GM19452 (cell line): ENCODE results near the gene MIS12.

Experiments
- ATAC-seq: cut with Tn5 transposase; IDR thresholded peaks from one replicate; pipeline ENCODE4 v1.9.1; 2021; ENCODE audit not compliant: unreplicated experiment

The MIS12 gene

DNA sequence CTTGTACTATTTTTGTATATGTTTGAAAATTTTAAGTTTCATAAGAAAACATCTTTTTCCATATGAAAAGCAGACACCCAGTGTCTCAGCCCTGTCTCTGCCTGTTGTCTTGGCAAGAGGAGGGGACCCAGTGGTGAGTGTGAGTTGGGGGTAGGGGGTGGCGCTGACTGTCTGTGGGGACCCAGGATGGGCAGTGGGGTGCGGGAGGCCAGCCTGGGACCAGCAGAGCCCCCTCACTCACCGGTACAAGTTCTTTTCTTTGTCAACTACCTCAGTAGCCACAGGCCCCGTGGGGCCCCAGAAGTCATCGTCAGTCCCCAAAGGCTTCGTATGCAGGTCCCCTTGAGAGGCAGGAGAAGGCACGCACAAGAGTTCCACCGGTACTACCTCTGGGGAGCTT is 46.2 kb downstream of the MIS12 start:
- ATAC-seq, result no peak

- ATAC-seq, result no peak
Measured at GRCh38 chr17:5533486-5534315, 47.3 kb downstream of the MIS12 start.

GRCh38 chr17:5535436-5535835 is 49.1 kb downstream of the MIS12 start:
- no peak for ATAC-seq

- no peak for ATAC-seq
Measured at GRCh38 chr17:5536866-5537650, 50.7 kb downstream of the MIS12 start.

DNA sequence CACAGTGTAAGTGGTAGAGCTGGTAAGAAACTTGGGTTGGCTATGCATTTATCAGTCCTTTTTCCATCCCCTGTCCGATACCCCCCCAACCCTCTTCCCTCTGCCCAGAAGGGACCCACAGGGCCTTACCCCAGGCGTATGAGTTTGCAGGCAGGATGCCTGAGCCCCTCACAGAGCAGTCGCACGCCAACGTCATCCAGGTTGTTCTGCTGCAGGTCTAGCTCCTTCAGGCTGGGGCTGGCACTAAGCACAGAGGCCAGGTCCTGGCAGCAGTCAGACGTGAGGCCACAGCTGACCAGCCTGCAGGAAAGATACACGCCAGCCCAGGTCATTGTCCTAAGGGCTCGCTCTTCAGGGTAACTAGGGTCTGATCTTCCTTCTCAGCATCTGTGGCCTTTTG is 52.9 kb downstream of the MIS12 start:
- ATAC-seq, result no peak

DNA sequence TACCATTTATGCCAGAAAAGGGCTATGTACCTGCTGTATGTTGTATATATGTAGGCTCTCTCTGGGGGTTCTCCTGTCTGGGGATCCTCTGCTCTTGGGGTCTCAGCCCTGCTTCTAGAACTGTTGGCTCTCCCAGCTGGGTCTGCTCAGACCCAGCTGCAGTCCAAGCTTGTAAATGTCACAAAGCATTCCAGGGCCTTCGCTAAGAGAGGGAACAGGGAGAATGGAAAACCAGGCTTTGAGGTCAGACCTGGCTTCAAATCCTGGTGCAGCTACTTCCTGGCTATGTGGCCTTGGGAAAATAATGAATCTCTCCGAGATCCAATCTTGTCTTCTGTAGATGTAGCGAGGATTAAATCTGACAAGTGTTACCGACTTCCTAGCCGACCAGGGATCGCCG is 54.0 kb downstream of the MIS12 start:
- ATAC-seq, result no peak
